Loucy (cell line): ENCODE measurements around the gene CORO7.

Experiments
- H2AFZ ChIP-seq: fragments of 200-600 bp; sonication (generic); 2 replicates; pipeline ENCODE4 v1.6.0; 2016; ENCODE audit warnings: antibody characterized with exemption, mild to moderate bottlenecking, low read length, moderate library complexity
- H3F3A ChIP-seq: fragments of 200-600 bp; 2 replicates; pipeline ENCODE4 v1.6.0; 2016; ENCODE audit warnings: antibody characterized with exemption, low read depth, mild to moderate bottlenecking
- H3K27me3 ChIP-seq: fragments of 200-600 bp; sonication (generic); 2 replicates; pipeline ENCODE4 v1.6.1; 2014; ENCODE audit warnings: low read length, mild to moderate bottlenecking; ENCODE audit not compliant: insufficient read depth, poor library complexity, severe bottlenecking
- H3K36me3 ChIP-seq: fragments of 200-600 bp; sonication (generic); 2 replicates; pipeline ENCODE4 v1.6.1; 2016; ENCODE audit warnings: low read length; ENCODE audit not compliant: insufficient read depth
- H3K4me1 ChIP-seq: fragments of 200-600 bp; sonication (generic); 2 replicates; pipeline ENCODE4 v1.5.1; 2014; ENCODE audit warnings: low read length, mild to moderate bottlenecking; ENCODE audit not compliant: insufficient read depth, poor library complexity, severe bottlenecking
- H3K4me2 ChIP-seq: fragments of 200-600 bp; sonication (generic); 2 replicates; pipeline ENCODE4 v1.6.0; 2014; ENCODE audit warnings: antibody characterized with exemption, low read length, low read depth, mild to moderate bottlenecking; ENCODE audit not compliant: poor library complexity, severe bottlenecking
- H3K4me3 ChIP-seq: fragments of 200-600 bp; sonication (generic); 2 replicates; pipeline ENCODE4 v1.5.1; 2014; ENCODE audit warnings: low read length, mild to moderate bottlenecking, mixed read lengths; ENCODE audit not compliant: poor library complexity, severe bottlenecking
- H3K79me2 ChIP-seq: fragments of 200-600 bp; sonication (generic); 2 replicates; pipeline ENCODE4 v1.6.1; 2014; ENCODE audit warnings: low read length; ENCODE audit not compliant: insufficient read depth
- H3K9ac ChIP-seq: fragments of 200-600 bp; sonication (generic); 2 replicates; pipeline ENCODE4 v1.6.0; 2014; ENCODE audit warnings: mild to moderate bottlenecking, low read depth, low read length, moderate library complexity; ENCODE audit not compliant: poor library complexity, severe bottlenecking
- H3K9me2 ChIP-seq: fragments of 200-600 bp; sonication (generic); replicated peaks from 2 replicates; pipeline ENCODE4 v1.6.1; 2016; ENCODE audit warnings: low read depth, low read length, mixed read lengths
- H3K9me3 ChIP-seq: fragments of 200-600 bp; sonication (generic); 2 replicates; pipeline ENCODE4 v1.6.1; 2014; ENCODE audit warnings: mild to moderate bottlenecking, antibody characterized with exemption, low read length, low read depth; ENCODE audit not compliant: insufficient read depth
- H4K20me1 ChIP-seq: fragments of 200-600 bp; sonication (generic); 2 replicates; pipeline ENCODE4 v1.6.0; 2014; ENCODE audit warnings: antibody characterized with exemption, low read length, mild to moderate bottlenecking; ENCODE audit not compliant: insufficient read depth, poor library complexity, severe bottlenecking
- CTCF ChIP-seq: fragments of 200-600 bp; sonication (generic); conservative IDR thresholded peaks from 2 replicates; pipeline ENCODE4 v1.5.1; 2014; ENCODE audit warnings: mild to moderate bottlenecking, antibody characterized with exemption, low read length
- EZH2phosphoT487 ChIP-seq: fragments of 200-600 bp; IDR thresholded peaks from 2 replicates; pipeline ENCODE4 v1.6.1; 2018; ENCODE audit warnings: antibody characterized with exemption, mild to moderate bottlenecking, moderate library complexity, borderline replicate concordance

Gene CORO7

GRCh38 chr16:4338125-4338582, 78.2 kb downstream of the CORO7 start:
- Histone ChIP-seq H3K4me1 (no peaks in the 10 kb centered on the region), H3K9me3 (no peaks in the 10 kb centered on the region), H3K4me3 (no peak overlapping the region), H3K79me2 (no peaks in the 10 kb centered on the region), H4K20me1 (no peaks in the 10 kb centered on the region), H2AFZ (no peak overlapping the region), H3F3A (no peaks in the 10 kb centered on the region), H3K27me3 (no peaks in the 10 kb centered on the region), H3K9ac (no peak overlapping the region), H3K4me2 (no peak overlapping the region), H3K36me3 (no peaks in the 10 kb centered on the region), H3K9me2 (no peaks in the 10 kb centered on the region)
- TF ChIP-seq CTCF (no peak), EZH2phosphoT487 (no peak)

GRCh38 chr16:4337540-4338088, 78.8 kb downstream of the CORO7 start:
- Histone ChIP-seq H3K4me1 (no peaks in the 10 kb centered on the region), H3K4me2 (no peak overlapping the region), H3F3A (no peaks in the 10 kb centered on the region), H3K9me2 (no peaks in the 10 kb centered on the region), H2AFZ (no peak overlapping the region), H3K27me3 (no peaks in the 10 kb centered on the region), H3K79me2 (no peaks in the 10 kb centered on the region), H3K4me3 (no peak overlapping the region), H3K9me3 (no peaks in the 10 kb centered on the region), H4K20me1 (no peaks in the 10 kb centered on the region), H3K36me3 (no peaks in the 10 kb centered on the region), H3K9ac (no peak overlapping the region)
- TF ChIP-seq EZH2phosphoT487 (no peak), CTCF (no peak)

GRCh38 chr16:4336701-4337539, 79.5 kb downstream of the CORO7 start:
- H3K9me3 ChIP-seq, result no peaks in the 10 kb centered on the region
- no peak overlapping the region for H3K9ac ChIP-seq
- TF ChIP-seq EZH2phosphoT487 (no peak), CTCF (no peak)
- no peaks in the 10 kb centered on the region for H3K4me1 ChIP-seq
- H3K79me2 ChIP-seq, result no peaks in the 10 kb centered on the region
- H3K27me3 ChIP-seq, result no peaks in the 10 kb centered on the region
- H3K9me2 ChIP-seq, result no peaks in the 10 kb centered on the region
- H2AFZ ChIP-seq, result no peak overlapping the region
- H4K20me1 ChIP-seq, result no peaks in the 10 kb centered on the region
- no peaks in the 10 kb centered on the region for H3F3A ChIP-seq
- H3K4me2 ChIP-seq, result no peak overlapping the region
- no peaks in the 10 kb centered on the region for H3K36me3 ChIP-seq
- no peak overlapping the region for H3K4me3 ChIP-seq
